ENCODE data around the gene CEP57.
A peak's percentile ranks its signal among the peaks of the same experiment; 100 is the strongest.

CEP57 gene

DNA sequence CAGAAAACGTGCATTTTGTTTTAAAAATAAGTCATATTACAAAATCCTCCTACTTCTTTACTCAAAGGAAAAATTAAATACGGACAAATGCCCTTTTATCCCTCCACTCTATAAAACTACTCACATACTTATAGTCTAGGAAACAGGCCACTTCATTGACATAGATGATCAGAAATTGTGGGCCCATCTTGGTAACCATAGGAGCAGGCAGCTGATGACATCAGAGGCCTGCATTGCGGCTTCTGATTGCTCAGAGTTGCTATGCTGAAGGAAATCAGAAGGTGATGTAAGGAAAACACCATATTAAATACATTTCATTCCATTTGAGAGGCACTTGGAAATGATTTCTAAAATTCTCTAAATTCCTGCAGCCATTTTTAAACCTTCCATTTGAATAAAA, 27.8 kb upstream of the CEP57 start:
- H2BK5ac ChIP-seq (ENCODE audit: low read depth, low read length, poor library complexity), result no peak overlapping the region
- no peaks in the 10 kb centered on the region for H3K27me3 ChIP-seq (ENCODE audit: insufficient read depth, low read length)
- H4K12ac ChIP-seq (ENCODE audit: low read depth, low read length), result no peak overlapping the region
- H2AFZ ChIP-seq (ENCODE audit: insufficient read depth, low read length, poor library complexity), result no peak overlapping the region
- H3K4me2 ChIP-seq (ENCODE audit: low read length), result no peak overlapping the region
- H3K36me3 ChIP-seq (ENCODE audit: control insufficient read depth in 1 of 2, insufficient read depth in 2 of 2, low read length in 2 of 2), result no peaks in the 10 kb centered on the region
- H3K14ac ChIP-seq (ENCODE audit: low read length), result no peak overlapping the region
- no peak overlapping the region for H2AK5ac ChIP-seq (ENCODE audit: low read length)
- WGBS (ENCODE audit: extremely low coverage, insufficient coverage, insufficient read length), result 100% methylated on average over 1 of the region's 3 CpGs
- H3K23ac ChIP-seq (ENCODE audit: low read length), result no peak overlapping the region
- no peak overlapping the region for H3K4ac ChIP-seq (ENCODE audit: low read depth, low read length)
- no peaks in the 10 kb centered on the region for H3K4me1 ChIP-seq (ENCODE audit: control insufficient read depth in 1 of 2, insufficient read depth in 2 of 2, low read length in 2 of 2)
- no peak overlapping the region for H3K18ac ChIP-seq (ENCODE audit: low read length)
- H3K9ac ChIP-seq (ENCODE audit: low read length), result no peak overlapping the region
- H3K4me3 ChIP-seq (ENCODE audit: low read depth, low read length), result no peak overlapping the region
- H2BK12ac ChIP-seq (ENCODE audit: low read length), result no peak overlapping the region
- no peak overlapping the region for H4K8ac ChIP-seq (ENCODE audit: low read depth, low read length)
- DNase-seq, result no peak
- H3K79me2 ChIP-seq (ENCODE audit: control insufficient read depth, insufficient read depth, low read length, poor library complexity), result no peaks in the 10 kb centered on the region
- H3K27ac ChIP-seq (ENCODE audit: low read depth, low read length), result no peak overlapping the region
- no peak overlapping the region for H4K91ac ChIP-seq (ENCODE audit: low read depth, low read length)
- H2BK120ac ChIP-seq (ENCODE audit: insufficient read depth, low read length, poor library complexity), result no peak overlapping the region
- H3K9me3 ChIP-seq (ENCODE audit: insufficient read depth, low read depth, low read length), result no peaks in the 10 kb centered on the region
- H3K79me1 ChIP-seq (ENCODE audit: low read length), result no peaks in the 10 kb centered on the region

DNA sequence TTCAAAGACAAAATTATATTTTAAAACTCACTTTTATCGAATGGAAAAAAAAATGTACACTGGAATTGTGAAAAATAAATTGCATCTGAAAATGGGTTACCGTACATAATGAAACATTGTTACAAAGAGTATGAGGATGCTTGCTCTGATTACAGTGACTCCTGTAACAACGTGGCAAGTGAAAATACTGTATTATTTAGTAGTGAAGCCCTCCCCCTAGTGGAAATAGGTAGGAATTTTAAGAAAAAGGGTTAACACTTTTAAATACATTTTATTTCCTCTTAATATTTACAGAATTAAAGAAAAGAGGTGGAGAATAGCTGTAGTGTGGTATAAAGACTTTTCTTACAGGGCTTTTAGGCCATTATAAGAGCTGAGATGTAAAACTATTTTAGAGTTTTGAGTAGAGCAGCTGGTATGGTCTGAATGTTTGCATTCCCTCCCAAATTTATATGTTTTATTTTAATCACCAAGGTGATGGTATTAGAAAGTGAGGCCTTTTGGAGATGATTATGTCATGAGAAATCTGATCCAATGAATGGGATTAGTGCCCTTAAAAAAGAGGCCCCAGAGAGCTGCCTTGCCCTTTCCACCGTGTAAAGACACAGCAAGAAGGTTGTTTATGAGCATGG, 25.9 kb upstream of the CEP57 start:
- Histone ChIP-seq H4K91ac (ENCODE audit: low read depth, low read length) (no peak overlapping the region), H2BK12ac (ENCODE audit: low read length) (no peak overlapping the region), H3K9ac (ENCODE audit: low read length) (no peak overlapping the region), H3K4me2 (ENCODE audit: low read length) (no peak overlapping the region), H4K12ac (ENCODE audit: low read depth, low read length) (no peak overlapping the region), H3K23ac (ENCODE audit: low read length) (no peak overlapping the region), H3K36me3 (ENCODE audit: control insufficient read depth in 1 of 2, insufficient read depth in 2 of 2, low read length in 2 of 2) (no peaks in the 10 kb centered on the region), H3K9me3 (ENCODE audit: insufficient read depth, low read depth, low read length) (no peaks in the 10 kb centered on the region), H3K4ac (ENCODE audit: low read depth, low read length) (no peak overlapping the region), H3K4me3 (ENCODE audit: low read depth, low read length) (no peak overlapping the region), H2AFZ (ENCODE audit: insufficient read depth, low read length, poor library complexity) (no peak overlapping the region), H3K79me1 (ENCODE audit: low read length) (no peaks in the 10 kb centered on the region), H3K18ac (ENCODE audit: low read length) (no peak overlapping the region), H2BK120ac (ENCODE audit: insufficient read depth, low read length, poor library complexity) (no peak overlapping the region), H3K27me3 (ENCODE audit: insufficient read depth, low read length) (no peaks in the 10 kb centered on the region), H2AK5ac (ENCODE audit: low read length) (no peak overlapping the region), H3K79me2 (ENCODE audit: control insufficient read depth, insufficient read depth, low read length, poor library complexity) (no peaks in the 10 kb centered on the region), H2BK5ac (ENCODE audit: low read depth, low read length, poor library complexity) (no peak overlapping the region), H3K4me1 (ENCODE audit: control insufficient read depth in 1 of 2, insufficient read depth in 2 of 2, low read length in 2 of 2) (no peaks in the 10 kb centered on the region), H4K8ac (ENCODE audit: low read depth, low read length) (no peak overlapping the region), H3K14ac (ENCODE audit: low read length) (no peak overlapping the region), H3K27ac (ENCODE audit: low read depth, low read length) (no peak overlapping the region)
- DNase-seq, result peak in 1 of 2 donors; percentile 78
- WGBS (ENCODE audit: extremely low coverage, insufficient coverage, insufficient read length), result no CpG with 5 or more reads among the region's 4 CpGs

DNA sequence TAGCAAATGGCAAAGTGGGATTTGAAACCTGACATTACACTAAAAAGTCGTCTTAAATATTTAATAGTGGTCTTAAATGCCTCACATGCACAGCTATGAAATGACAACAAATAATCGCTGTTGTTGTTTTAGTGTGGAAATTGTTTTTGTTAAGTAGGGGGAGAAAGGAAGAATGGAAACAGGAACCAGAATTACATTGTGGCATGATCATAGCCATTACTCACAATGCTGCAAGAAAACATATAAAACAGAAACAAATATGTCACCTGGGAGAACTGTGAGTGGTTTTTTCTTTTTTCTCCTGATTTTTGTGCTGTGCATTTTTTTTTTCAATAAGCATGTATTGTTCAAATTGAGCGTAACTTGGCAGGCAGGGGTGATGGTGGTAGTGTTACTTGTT, 23.6 kb upstream of the CEP57 start:
- H4K8ac ChIP-seq (ENCODE audit: low read depth, low read length), result no peak overlapping the region
- H3K36me3 ChIP-seq (ENCODE audit: control insufficient read depth in 1 of 2, insufficient read depth in 2 of 2, low read length in 2 of 2), result no peaks in the 10 kb centered on the region
- no peak overlapping the region for H2BK120ac ChIP-seq (ENCODE audit: insufficient read depth, low read length, poor library complexity)
- H4K12ac ChIP-seq (ENCODE audit: low read depth, low read length), result no peak overlapping the region
- H3K9me3 ChIP-seq (ENCODE audit: insufficient read depth, low read depth, low read length), result no peaks in the 10 kb centered on the region
- no peak overlapping the region for H2BK12ac ChIP-seq (ENCODE audit: low read length)
- no peaks in the 10 kb centered on the region for H3K4me1 ChIP-seq (ENCODE audit: control insufficient read depth in 1 of 2, insufficient read depth in 2 of 2, low read length in 2 of 2)
- H3K14ac ChIP-seq (ENCODE audit: low read length), result no peak overlapping the region
- DNase-seq, result no peak
- H3K4ac ChIP-seq (ENCODE audit: low read depth, low read length), result no peak overlapping the region
- H3K27me3 ChIP-seq (ENCODE audit: insufficient read depth, low read length), result no peaks in the 10 kb centered on the region
- H3K18ac ChIP-seq (ENCODE audit: low read length), result no peak overlapping the region
- H3K79me1 ChIP-seq (ENCODE audit: low read length), result no peaks in the 10 kb centered on the region
- H3K79me2 ChIP-seq (ENCODE audit: control insufficient read depth, insufficient read depth, low read length, poor library complexity), result no peaks in the 10 kb centered on the region
- H3K9ac ChIP-seq (ENCODE audit: low read length), result no peak overlapping the region
- 100% methylated on average over 1 of the region's 3 CpGs for WGBS (ENCODE audit: extremely low coverage, insufficient coverage, insufficient read length)
- no peak overlapping the region for H2AK5ac ChIP-seq (ENCODE audit: low read length)
- H3K23ac ChIP-seq (ENCODE audit: low read length), result no peak overlapping the region
- no peak overlapping the region for H4K91ac ChIP-seq (ENCODE audit: low read depth, low read length)
- H2BK5ac ChIP-seq (ENCODE audit: low read depth, low read length, poor library complexity), result no peak overlapping the region
- no peak overlapping the region for H3K4me3 ChIP-seq (ENCODE audit: low read depth, low read length)
- H3K4me2 ChIP-seq (ENCODE audit: low read length), result no peak overlapping the region
- H3K27ac ChIP-seq (ENCODE audit: low read depth, low read length), result no peak overlapping the region
- no peak overlapping the region for H2AFZ ChIP-seq (ENCODE audit: insufficient read depth, low read length, poor library complexity)

DNA sequence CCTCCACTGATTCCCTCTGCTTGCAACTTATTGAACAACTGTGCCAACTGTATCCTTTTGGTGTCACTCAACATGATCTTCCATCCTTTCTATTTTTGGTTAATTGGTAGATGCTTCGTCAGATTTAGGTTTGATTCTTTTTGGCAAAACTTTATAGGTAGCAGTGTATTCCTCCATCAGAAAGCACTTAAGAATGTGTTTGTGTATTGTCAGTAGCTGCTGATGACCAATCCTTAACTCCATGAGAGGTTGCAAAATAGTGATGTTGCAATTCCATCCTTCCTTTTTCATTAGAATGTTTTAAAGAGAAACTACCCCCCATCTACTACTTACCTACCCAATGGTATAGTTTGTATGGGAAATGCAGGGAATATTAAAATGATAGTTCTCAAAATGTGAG, 22.8 kb upstream of the CEP57 start:
- no peak overlapping the region for H3K23ac ChIP-seq (ENCODE audit: low read length)

More for the DNA sequence above, 22.8 kb upstream of the CEP57 start:
- Histone ChIP-seq H3K27me3 (ENCODE audit: insufficient read depth, low read length) (no peaks in the 10 kb centered on the region), H3K14ac (ENCODE audit: low read length) (no peak overlapping the region), H2BK120ac (ENCODE audit: insufficient read depth, low read length, poor library complexity) (no peak overlapping the region), H3K4me3 (ENCODE audit: low read depth, low read length) (no peak overlapping the region), H2BK12ac (ENCODE audit: low read length) (no peak overlapping the region), H2AK5ac (ENCODE audit: low read length) (no peak overlapping the region), H2BK5ac (ENCODE audit: low read depth, low read length, poor library complexity) (no peak overlapping the region), H3K36me3 (ENCODE audit: control insufficient read depth in 1 of 2, insufficient read depth in 2 of 2, low read length in 2 of 2) (no peaks in the 10 kb centered on the region), H3K4me1 (ENCODE audit: control insufficient read depth in 1 of 2, insufficient read depth in 2 of 2, low read length in 2 of 2) (no peaks in the 10 kb centered on the region), H4K12ac (ENCODE audit: low read depth, low read length) (no peak overlapping the region), H2AFZ (ENCODE audit: insufficient read depth, low read length, poor library complexity) (no peak overlapping the region), H3K9ac (ENCODE audit: low read length) (no peak overlapping the region), H3K4me2 (ENCODE audit: low read length) (no peak overlapping the region), H3K18ac (ENCODE audit: low read length) (no peak overlapping the region), H3K27ac (ENCODE audit: low read depth, low read length) (peak overlapping the region; percentile 26), H3K79me2 (ENCODE audit: control insufficient read depth, insufficient read depth, low read length, poor library complexity) (no peaks in the 10 kb centered on the region), H3K4ac (ENCODE audit: low read depth, low read length) (no peak overlapping the region), H3K9me3 (ENCODE audit: insufficient read depth, low read depth, low read length) (no peaks in the 10 kb centered on the region), H3K79me1 (ENCODE audit: low read length) (no peaks in the 10 kb centered on the region), H4K8ac (ENCODE audit: low read depth, low read length) (no peak overlapping the region), H4K91ac (ENCODE audit: low read depth, low read length) (no peak overlapping the region)
- DNase-seq, result peak in 1 of 2 donors; percentile 58
- WGBS (ENCODE audit: extremely low coverage, insufficient coverage, insufficient read length), result no CpG with 5 or more reads among the region's 1 CpG
